OCI-LY7 (cell line): ENCODE results near the gene MFAP4.

ENCODE experiments used
- EZH2phosphoT487 ChIP-seq: fragments of 200-600 bp; sonication (generic); IDR thresholded peaks from 2 replicates; pipeline ENCODE4 v1.6.1; 2018; ENCODE audit warnings: low read depth, borderline replicate concordance, mild to moderate bottlenecking, mixed run types, antibody characterized with exemption, low read length, moderate library complexity, mixed read lengths
- TF ChIP-seq, protein P1 (sequence below): fragments of 200-600 bp; sonication (generic); conservative IDR thresholded peaks from 2 replicates; pipeline ENCODE4 v1.5.1; 2014; ENCODE audit warnings: mild to moderate bottlenecking, antibody characterized with exemption, low read length, moderate library complexity, mixed read lengths

DNA sequence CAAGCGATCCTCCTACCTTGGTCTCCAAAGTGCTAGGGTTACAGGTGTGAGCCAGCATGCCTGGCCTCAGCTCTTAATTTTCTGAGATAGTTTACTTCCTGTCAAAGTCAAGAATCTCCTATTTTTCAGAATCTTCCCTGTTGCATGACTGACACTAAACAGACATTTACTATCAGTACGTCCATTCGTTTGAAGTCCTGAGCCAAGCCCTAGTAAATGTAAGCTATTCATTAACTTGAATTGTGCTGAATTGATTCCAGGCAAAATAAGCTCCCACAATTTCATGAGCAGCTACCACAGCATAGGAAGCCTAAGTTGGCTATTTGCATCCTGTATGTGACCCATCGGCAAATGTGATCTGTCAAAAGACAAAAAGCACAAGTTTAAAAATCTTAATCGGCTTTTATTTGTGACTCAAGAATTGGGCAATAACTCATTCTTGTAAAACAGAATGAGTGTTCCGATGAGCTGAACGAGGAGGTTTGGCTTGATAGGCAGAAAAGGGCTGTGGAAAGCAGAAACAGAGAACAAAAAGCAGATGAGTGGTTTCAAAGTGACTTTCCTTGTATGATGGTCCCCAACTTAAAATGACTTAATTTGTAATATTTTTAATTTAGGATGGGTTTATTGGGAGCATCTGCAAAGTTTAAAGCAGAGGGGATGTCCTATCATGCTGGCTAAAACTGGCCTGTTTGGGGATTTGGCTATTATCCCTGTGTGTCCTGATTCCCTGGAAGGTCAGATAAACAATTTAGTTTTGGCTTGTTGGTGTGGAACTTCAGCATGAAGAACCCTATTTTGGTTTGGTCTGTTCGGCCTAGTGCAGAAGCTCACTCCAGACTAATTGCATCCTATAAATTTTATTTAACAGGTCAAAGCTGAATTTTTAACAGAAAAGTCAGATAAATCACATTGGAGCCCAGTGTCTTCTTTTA is 38.2 kb upstream of the MFAP4 start:
- TF ChIP-seq, protein P1, sequence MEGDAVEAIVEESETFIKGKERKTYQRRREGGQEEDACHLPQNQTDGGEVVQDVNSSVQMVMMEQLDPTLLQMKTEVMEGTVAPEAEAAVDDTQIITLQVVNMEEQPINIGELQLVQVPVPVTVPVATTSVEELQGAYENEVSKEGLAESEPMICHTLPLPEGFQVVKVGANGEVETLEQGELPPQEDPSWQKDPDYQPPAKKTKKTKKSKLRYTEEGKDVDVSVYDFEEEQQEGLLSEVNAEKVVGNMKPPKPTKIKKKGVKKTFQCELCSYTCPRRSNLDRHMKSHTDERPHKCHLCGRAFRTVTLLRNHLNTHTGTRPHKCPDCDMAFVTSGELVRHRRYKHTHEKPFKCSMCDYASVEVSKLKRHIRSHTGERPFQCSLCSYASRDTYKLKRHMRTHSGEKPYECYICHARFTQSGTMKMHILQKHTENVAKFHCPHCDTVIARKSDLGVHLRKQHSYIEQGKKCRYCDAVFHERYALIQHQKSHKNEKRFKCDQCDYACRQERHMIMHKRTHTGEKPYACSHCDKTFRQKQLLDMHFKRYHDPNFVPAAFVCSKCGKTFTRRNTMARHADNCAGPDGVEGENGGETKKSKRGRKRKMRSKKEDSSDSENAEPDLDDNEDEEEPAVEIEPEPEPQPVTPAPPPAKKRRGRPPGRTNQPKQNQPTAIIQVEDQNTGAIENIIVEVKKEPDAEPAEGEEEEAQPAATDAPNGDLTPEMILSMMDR, result no peak
- TF ChIP-seq EZH2phosphoT487, result no peak
